A549 (cell line): Measurements from ENCODE around the gene ZNF385D. TPM values are rescaled to one million over a fixed set of nuclear protein-coding genes. Genes with fewer than 3 reads are reported as not detected.

Experiments
- ATAC-seq, 2 experiments: fragments of 200-7000 bp in 1 of 2; fragments of >200 bp in 1 of 2; cut with Nextera tagmentation in 1 of 2; cut with Tn5 transposase in 1 of 2; 3 replicates each; pipeline versions ENCODE4 v1.8.0 to v1.9.1; 2018 to 2020; ENCODE audit warnings: mild to moderate bottlenecking in 1 of 2, moderate library complexity in 1 of 2
- CTCF ChIA-PET: fragments of 300-600 bp; sonication (Branson Sonifier 250); formaldehyde crosslinking; extraction: SDS; loops from one replicate; lab custom pipeline; 2021; ENCODE audit warnings: antibody characterized with exemption, inconsistent platforms; lab: Yijun Ruan, JAX
- POLR2A ChIA-PET: fragments of 350-600 bp; formaldehyde crosslinking; extraction: SDS; loops from one replicate; lab custom pipeline; 2021; ENCODE audit warnings: antibody characterized with exemption, inconsistent platforms; lab: Yijun Ruan, JAX
- DNase-seq, 2 experiments: peaks; one replicate each; pipeline versions ENCODE4 v3.0.0 to v3.0.0-alpha.2; 2011 to 2016; ENCODE audit warnings: low read depth in 1 of 2, low spot score in 1 of 2
- FAIRE-seq: peaks from 2 replicates; lab custom pipeline; 2011; peaks lifted over from hg19 to GRCh38; lab: Jason Lieb, UNC
- H3K27ac ChIP-seq, 2 experiments: fragments of >200 bp; sonication (Bioruptor Twin); formaldehyde crosslinking; 3 replicates each; pipeline ENCODE4 v1.5.1; 2016 to 2017
- H3K4me1 ChIP-seq: fragments of >200 bp; sonication (Bioruptor Twin); formaldehyde crosslinking; 3 replicates; pipeline ENCODE4 v1.6.1; 2016
- H3K4me2 ChIP-seq: fragments of >200 bp; sonication (Bioruptor Twin); formaldehyde crosslinking; 3 replicates; pipeline ENCODE4 v1.6.1; 2016
- H3K4me3 ChIP-seq: fragments of >200 bp; sonication (Bioruptor Twin); formaldehyde crosslinking; 3 replicates; pipeline ENCODE4 v1.5.1; 2016
- H3K9me3 ChIP-seq: fragments of >200 bp; sonication (Bioruptor Twin); formaldehyde crosslinking; 3 replicates; pipeline ENCODE4 v1.6.1; 2016
- CBX8 ChIP-seq: fragments of 200-600 bp; sonication (generic); IDR thresholded peaks from 2 replicates; pipeline ENCODE4 v1.6.1; 2016
- CHD4 ChIP-seq: fragments of 200-600 bp; sonication (generic); IDR thresholded peaks from 2 replicates; pipeline ENCODE4 v1.6.1; 2016; ENCODE audit warnings: antibody characterized with exemption, mild to moderate bottlenecking, borderline replicate concordance
- CTCF ChIP-seq: fragments of >200 bp; sonication (Bioruptor Twin); formaldehyde crosslinking; IDR thresholded peaks from 3 replicates; pipeline ENCODE4 v1.5.1; 2016
- EHF ChIP-seq: fragments of 250-450 bp; sonication (Bioruptor Pico); IDR thresholded peaks from 2 replicates; pipeline ENCODE4 v1.5.0; 2020; ENCODE audit warnings: mild to moderate bottlenecking
- EHMT2 ChIP-seq: fragments of 200-600 bp; sonication (generic); IDR thresholded peaks from 2 replicates; pipeline ENCODE4 v1.6.1; 2016; ENCODE audit warnings: antibody characterized with exemption, low read depth, mild to moderate bottlenecking, moderate library complexity
- FOSB ChIP-seq: fragments of 250-450 bp; sonication (Bioruptor Pico); IDR thresholded peaks from 2 replicates; pipeline ENCODE4 v1.5.0; 2020; ENCODE audit warnings: mild to moderate bottlenecking, moderate library complexity
- FOSL2 ChIP-seq, 2 experiments: fragments of 450-650 bp in 1 of 2; fragments of >200 bp in 1 of 2; sonication (Bioruptor Twin) in 1 of 2; formaldehyde crosslinking; IDR thresholded peaks; 2 replicates each; pipeline versions ENCODE4 v1.5.0 to v1.6.1; 2016 to 2020; ENCODE audit warnings: mild to moderate bottlenecking in 1 of 2, moderate library complexity in 1 of 2
- HDAC2 ChIP-seq: fragments of 200-600 bp; sonication (generic); IDR thresholded peaks from 2 replicates; pipeline ENCODE4 v1.6.1; 2016
- HMGXB4 ChIP-seq: fragments of 250-450 bp; sonication (Bioruptor Pico); IDR thresholded peaks from 2 replicates; pipeline ENCODE4 v1.5.0; 2021; ENCODE audit warnings: mild to moderate bottlenecking, moderate library complexity, borderline replicate concordance
- HOXA7 ChIP-seq: fragments of 250-450 bp; sonication (Bioruptor Pico); IDR thresholded peaks from 2 replicates; pipeline ENCODE4 v1.5.0; 2020; ENCODE audit warnings: mild to moderate bottlenecking, moderate library complexity
- HOXB5 ChIP-seq: fragments of 250-450 bp; sonication (Bioruptor Pico); IDR thresholded peaks from 2 replicates; pipeline ENCODE4 v1.5.0; 2020; ENCODE audit warnings: mild to moderate bottlenecking, moderate library complexity
- KDM1A ChIP-seq: fragments of 200-600 bp; sonication (generic); IDR thresholded peaks from 2 replicates; pipeline ENCODE4 v1.6.1; 2016; ENCODE audit warnings: low read depth, mild to moderate bottlenecking
- MAFK ChIP-seq: fragments of 450-650 bp; IDR thresholded peaks from 2 replicates; pipeline ENCODE4 v1.6.1; 2014; ENCODE audit not compliant: partially characterized antibody
- NFE2L2 ChIP-seq: fragments of 150-350 bp; conservative IDR thresholded peaks from 2 replicates; pipeline ENCODE4 v1.6.1; 2014; ENCODE audit warnings: low read length
- NPAS2 ChIP-seq: fragments of 250-450 bp; sonication (Bioruptor Pico); IDR thresholded peaks from 2 replicates; pipeline ENCODE4 v1.8.0; 2022; ENCODE audit warnings: mild to moderate bottlenecking, moderate library complexity, borderline replicate concordance
- NR3C1 ChIP-seq: fragments of >200 bp; sonication (Bioruptor Twin); formaldehyde crosslinking; IDR thresholded peaks from 3 replicates; pipeline ENCODE4 v1.6.1; 2017
- POLR2AphosphoS2 ChIP-seq: conservative IDR thresholded peaks from 2 replicates; pipeline ENCODE4 v1.6.1; 2012; ENCODE audit warnings: low read length, improper control_type of control experiment, inconsistent platforms
- RAD21 ChIP-seq, 2 experiments: fragments of >200 bp in 1 of 2; sonication (Bioruptor Twin) in 1 of 2; formaldehyde crosslinking in 1 of 2; IDR thresholded peaks in 1 of 2; conservative IDR thresholded peaks in 1 of 2; 2 replicates in 1 of 2; 3 replicates in 1 of 2; pipeline ENCODE4 v1.6.1; 2012 to 2018; ENCODE audit warnings: inconsistent platforms in 1 of 2
- RARB ChIP-seq: fragments of 250-450 bp; sonication (Bioruptor Pico); IDR thresholded peaks from 2 replicates; pipeline ENCODE4 v1.8.0; 2021; ENCODE audit warnings: mild to moderate bottlenecking, moderate library complexity
- RCOR1 ChIP-seq: fragments of 150-350 bp; IDR thresholded peaks from 2 replicates; pipeline ENCODE4 v1.6.1; 2014; ENCODE audit warnings: antibody characterized with exemption, low read length, low read depth
- RFX5 ChIP-seq: fragments of 450-650 bp; IDR thresholded peaks from 2 replicates; pipeline ENCODE4 v1.7.1; 2014; ENCODE audit warnings: antibody characterized with exemption, mild to moderate bottlenecking, moderate library complexity
- RNF2 ChIP-seq: fragments of 200-600 bp; sonication (generic); IDR thresholded peaks from 2 replicates; pipeline ENCODE4 v1.6.1; 2016; ENCODE audit warnings: low read depth, mild to moderate bottlenecking, antibody characterized with exemption, moderate library complexity, borderline replicate concordance
- SREBF2 ChIP-seq: fragments of 450-650 bp; IDR thresholded peaks from 2 replicates; pipeline ENCODE4 v1.6.1; 2014; ENCODE audit warnings: mild to moderate bottlenecking, moderate library complexity
- TFCP2L1 ChIP-seq: fragments of 250-450 bp; sonication (Bioruptor Pico); IDR thresholded peaks from 2 replicates; pipeline ENCODE4 v1.5.0; 2021; ENCODE audit warnings: mild to moderate bottlenecking
- USF2 ChIP-seq: fragments of 450-650 bp; IDR thresholded peaks from 2 replicates; pipeline ENCODE4 v1.6.1; 2014; ENCODE audit warnings: antibody characterized with exemption
- ZFP36 ChIP-seq: fragments of 450-650 bp; IDR thresholded peaks from 2 replicates; pipeline ENCODE4 v1.6.1; 2014; ENCODE audit warnings: borderline replicate concordance; ENCODE audit not compliant: partially characterized antibody
- WGBS: methylation state at CpG from one replicate; pipeline ENCODE4 v1.1.6; 2017; ENCODE audit errors: missing lambda C conversion rate; 5-methylcytosine and 5-hydroxymethylcytosine counted together
- polyA plus RNA-seq, 4 experiments: library from polyadenylated mRNA; depleted of rRNA in 3 of 4; stranded (reverse); fragments of >200 nt; fragmentation: RNase III in 1 of 4; extraction: RNeasy Plus Mini Kit Qiagen cat#74134 plus additional on column Dnase treatment in 1 of 4; gene quantifications; 2 replicates in 3 of 4; 3 replicates in 1 of 4; pipeline ENCODE4 v1.2.3, GENCODE V29; 2011 to 2017

ZNF385D gene
- polyA plus RNA-seq, 2 of the 4 experiments (the other 2 are of a cell fraction) = not detected

- TF ChIP-seq USF2 = no peak
- TF ChIP-seq RCOR1 = no peak
- no peak for TF ChIP-seq POLR2AphosphoS2
- TF ChIP-seq EHF (CRISPR knock-in tag) = no peak
- no peak for TF ChIP-seq HOXA7 (CRISPR knock-in tag)
Observed at GRCh38 chr3:21778715-21779114, 27.7 kb upstream of the ZNF385D start (continued).

GRCh38 chr3:21777821-21778220 lies 26.8 kb upstream of the ZNF385D start:
- TF ChIP-seq HOXB5 (CRISPR knock-in tag) = no peak
- no peak overlapping the region for H3K27ac ChIP-seq
- CTCF ChIA-PET = no interaction called here
- no peak overlapping the region for H3K4me2 ChIP-seq
- FAIRE-seq (no peak), ATAC-seq (no peak), DNase-seq (no peak)
- H3K9me3 ChIP-seq = no peaks in the 10 kb centered on the region
- H3K4me3 ChIP-seq = no peak overlapping the region
- no peaks in the 10 kb centered on the region for H3K4me1 ChIP-seq
- 6% methylated on average over 2 of the region's 2 CpGs for WGBS
- POLR2A ChIA-PET = no interaction called here

- ATAC-seq (no peak), FAIRE-seq (no peak), DNase-seq (no peak)
- no peaks in the 10 kb centered on the region for H3K9me3 ChIP-seq
- ChIA-PET POLR2A (no interaction called here), CTCF (no interaction called here)
- H3K4me1 ChIP-seq = no peaks in the 10 kb centered on the region
- no peak overlapping the region for H3K4me3 ChIP-seq
- TF ChIP-seq NR3C1 (no peak), NFE2L2 (no peak), RFX5 (no peak), RNF2 (no peak), CHD4 (no peak), FOSL2 (IDR thresholded peaks at IDR 0.05) (no peak), FOSL2 (CRISPR knock-in tag; IDR thresholded peaks at IDR 0.05) (no peak), TFCP2L1 (CRISPR knock-in tag) (no peak), ZFP36 (no peak), KDM1A (no peak), FOSB (CRISPR knock-in tag) (no peak), HDAC2 (no peak), RAD21 (conservative IDR thresholded peaks at IDR 0.05 in 1 of 2, IDR thresholded peaks at IDR 0.05 in 1 of 2) (no peak), CTCF (no peak), MAFK (no peak), NPAS2 (CRISPR knock-in tag) (no peak), EHMT2 (no peak), RARB (CRISPR knock-in tag) (no peak), HMGXB4 (CRISPR knock-in tag) (no peak), SREBF2 (no peak), CBX8 (no peak)
- no peak overlapping the region for H3K27ac ChIP-seq
- H3K4me2 ChIP-seq = no peak overlapping the region
- WGBS = 14% methylated on average over 2 of the region's 2 CpGs
Observed at GRCh38 chr3:21766002-21766401, 15.0 kb upstream of the ZNF385D start.
